Muscle of arm (tissue), 12 donors: ENCODE measurements around the gene CHMP1B. TPM values are rescaled to one million over a fixed set of nuclear protein-coding genes. Genes with fewer than 3 reads are reported as not detected.
"Not testable (repeated sequence)": the region's sequence is repeated elsewhere in the genome, so short reads cannot be mapped to it uniquely, and the experiment has no call there.

Experiments
- DNase-seq: peaks from one replicate; pipeline ENCODE4 v3.0.0-alpha.2; 2013
- polyA plus RNA-seq, 12 donors: library from polyadenylated mRNA; unstranded; fragments of 120-200 nt; gene quantifications; one replicate each; pipeline ENCODE4 v1.2.1, GENCODE V29; 2013; ENCODE audit not compliant: insufficient read length in 12 of 12

Gene CHMP1B
- polyA plus RNA-seq, 12 donors, result 21.9 to 30.5 (median 23.0) TPM; not detected in 1

- DNase-seq, result no peak
These were observed 20.6 kb upstream of the CHMP1B start for GRCh38 chr18:11830585-11830984.

- no peak for DNase-seq
These were observed 19.3 kb upstream of the CHMP1B start for GRCh38 chr18:11831921-11832320.

DNA sequence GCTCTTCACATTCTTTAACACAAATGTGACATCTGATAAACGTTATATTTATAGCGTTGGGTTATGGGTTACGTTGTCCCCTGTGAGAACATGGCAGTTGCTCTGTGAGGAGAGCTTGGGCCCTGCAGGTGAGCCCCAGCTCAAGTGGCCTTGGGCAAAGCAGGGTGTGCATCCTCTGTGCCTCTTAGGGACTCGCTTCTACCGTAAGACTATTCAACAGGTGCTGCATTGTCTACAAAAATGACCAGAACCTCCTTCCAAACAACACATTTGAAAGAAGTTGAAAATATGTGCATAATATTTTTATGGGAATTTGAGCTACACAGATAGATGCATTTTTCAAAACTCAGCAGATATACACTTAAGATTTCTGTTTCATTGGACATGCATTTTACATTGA is 16.4 kb upstream of the CHMP1B start:
- no peak for DNase-seq

DNA sequence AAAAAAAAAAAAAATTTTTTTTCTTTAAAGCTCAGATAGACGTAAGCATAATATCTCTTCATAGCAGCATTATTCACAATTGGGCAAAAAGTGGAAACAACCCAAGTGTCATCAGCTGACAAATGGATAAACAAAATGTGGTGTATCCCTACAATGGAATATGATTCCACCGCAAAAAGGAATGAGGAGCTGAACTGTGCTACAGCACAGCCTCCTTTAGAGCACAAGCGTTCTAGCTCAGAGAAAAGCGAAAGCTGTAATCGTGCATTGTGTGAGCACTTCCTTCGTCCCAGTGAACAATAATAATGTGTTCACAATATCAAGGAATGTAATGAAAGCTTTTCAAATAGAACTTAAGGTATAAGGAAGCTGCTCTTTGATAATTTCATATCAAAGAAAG is 11.7 kb upstream of the CHMP1B start:
- DNase-seq, result no peak

GRCh38 chr18:11840493-11840892 is 10.7 kb upstream of the CHMP1B start:
- no peak for DNase-seq

DNA sequence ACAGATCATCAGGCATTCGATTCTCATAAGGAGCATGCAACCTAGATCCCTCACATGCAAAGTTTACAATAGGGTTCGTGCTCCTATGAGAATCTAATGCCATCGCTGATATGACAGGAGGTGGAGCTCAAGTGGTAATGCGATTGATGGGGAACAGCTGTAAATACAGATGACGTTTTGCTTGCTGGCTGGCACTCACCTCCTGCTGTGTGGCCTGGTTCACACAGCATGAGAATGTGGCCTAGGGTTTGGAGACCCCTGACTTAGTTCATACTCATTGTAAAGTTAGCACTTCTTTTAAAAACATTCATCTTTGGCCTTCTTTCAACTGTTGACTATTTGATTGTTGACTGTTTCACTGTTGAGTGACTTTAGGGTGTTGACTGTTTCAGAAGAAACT is 8.7 kb upstream of the CHMP1B start:
- DNase-seq, result peak; percentile 7

- no peak for DNase-seq
These were observed 6.8 kb upstream of the CHMP1B start for GRCh38 chr18:11844436-11844835.

- no peak for DNase-seq
These were observed 5.6 kb upstream of the CHMP1B start for GRCh38 chr18:11845654-11846053.

DNA sequence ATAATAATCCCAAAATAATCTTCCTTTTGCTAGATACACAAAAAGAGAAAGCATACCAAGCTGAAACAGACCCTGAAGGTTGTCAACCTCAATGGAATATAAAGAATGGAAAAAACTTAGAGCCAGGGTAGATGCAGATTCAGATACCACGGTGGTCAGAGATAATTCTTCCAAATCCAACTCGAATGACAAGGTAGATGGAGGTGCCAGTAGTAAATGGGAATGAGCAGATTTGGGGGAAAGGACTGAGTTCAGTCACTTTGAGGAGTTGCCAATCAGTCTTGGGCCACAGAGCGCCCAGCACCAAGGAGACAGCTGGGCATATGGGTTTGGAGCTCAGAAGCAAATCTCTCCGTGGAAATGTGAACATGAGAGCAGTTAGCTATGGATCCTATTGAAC is 3.4 kb upstream of the CHMP1B start:
- no peak for DNase-seq

DNA sequence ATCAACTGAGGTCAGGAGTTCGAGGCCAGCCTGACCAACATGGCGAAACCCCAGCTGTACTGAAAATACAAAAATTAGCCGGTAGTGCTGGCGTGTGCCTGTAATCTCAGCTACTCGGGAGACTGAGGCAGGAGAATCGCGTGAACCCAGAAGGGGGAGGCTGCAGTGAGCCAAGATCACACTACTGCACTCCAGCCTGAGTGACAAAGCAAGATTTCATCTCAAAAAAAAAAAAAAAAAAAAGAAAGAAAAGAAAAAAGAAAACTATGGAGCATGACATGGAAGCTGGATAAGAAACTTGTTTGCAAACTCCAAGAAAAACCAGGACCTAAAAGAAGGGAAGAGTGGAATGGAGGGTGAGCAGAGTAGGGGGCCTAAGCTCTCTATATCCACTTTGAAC is 1.9 kb upstream of the CHMP1B start:
- no peak for DNase-seq

- DNase-seq, result peak; percentile 55
These were observed 1.2 kb upstream of the CHMP1B start for GRCh38 chr18:11849841-11850634.

DNA sequence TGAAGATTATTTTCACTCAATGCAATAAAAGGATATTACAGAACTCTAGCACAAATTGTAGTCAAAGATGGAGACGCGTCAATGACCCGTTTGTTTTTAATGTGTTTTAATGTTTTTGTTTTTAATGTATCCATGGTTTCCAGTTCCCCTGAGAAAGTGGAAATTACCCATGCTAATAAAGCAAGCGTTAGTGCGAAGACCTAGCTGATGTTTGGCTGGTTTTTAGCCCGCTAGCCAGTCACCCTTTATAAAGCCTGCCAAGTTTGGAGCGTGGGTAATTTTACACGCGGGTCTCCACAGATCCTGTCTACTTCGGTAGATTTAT is 430 bp upstream of the CHMP1B start:
- DNase-seq, result peak; percentile 86

DNA sequence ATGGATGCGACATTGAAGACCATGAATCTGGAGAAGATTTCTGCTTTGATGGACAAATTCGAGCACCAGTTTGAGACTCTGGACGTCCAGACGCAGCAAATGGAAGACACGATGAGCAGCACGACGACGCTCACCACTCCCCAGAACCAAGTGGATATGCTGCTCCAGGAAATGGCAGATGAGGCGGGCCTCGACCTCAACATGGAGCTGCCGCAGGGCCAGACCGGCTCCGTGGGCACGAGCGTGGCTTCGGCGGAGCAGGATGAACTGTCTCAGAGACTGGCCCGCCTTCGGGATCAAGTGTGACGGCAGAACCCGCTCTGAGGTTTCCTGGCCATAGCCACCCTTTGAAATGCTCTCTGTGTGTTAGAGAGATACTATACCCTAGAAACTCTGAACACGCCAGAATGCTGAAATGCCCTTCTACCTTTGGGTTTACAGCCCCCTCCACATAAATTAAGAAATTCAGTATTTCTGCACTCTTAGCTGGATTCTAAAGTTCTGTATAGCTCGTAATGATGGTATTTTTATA is 659 bp downstream of the CHMP1B start:
- DNase-seq, result peak; percentile 42

DNA sequence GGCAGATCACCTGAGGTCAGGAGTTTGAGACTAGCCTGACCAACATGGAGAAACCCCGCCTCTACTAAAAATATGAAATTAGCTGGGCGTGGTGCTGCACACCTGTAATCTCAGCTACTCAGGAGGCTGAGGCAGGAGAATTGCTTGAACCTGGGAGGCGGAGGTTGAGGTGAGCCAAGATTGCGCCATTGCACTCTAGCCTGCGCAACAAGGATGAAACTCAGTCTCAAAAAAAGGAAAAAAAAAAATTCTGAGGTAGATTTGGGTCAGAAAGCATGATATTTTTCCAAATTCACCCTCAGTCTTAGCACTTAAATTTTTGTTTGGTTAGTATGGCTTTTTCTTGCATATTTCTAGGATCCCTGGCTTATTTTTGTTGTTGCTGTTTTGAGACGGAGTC is 3.3 kb downstream of the CHMP1B start:
- DNase-seq, result not testable (repeated sequence)

- peak; percentile 5 for DNase-seq
These were observed 6.1 kb downstream of the CHMP1B start for GRCh38 chr18:11857177-11857887.

- no peak for DNase-seq
These were observed 8.1 kb downstream of the CHMP1B start for GRCh38 chr18:11859282-11859830.

- DNase-seq, result no peak
These were observed 8.7 kb downstream of the CHMP1B start for GRCh38 chr18:11859903-11860407.

DNA sequence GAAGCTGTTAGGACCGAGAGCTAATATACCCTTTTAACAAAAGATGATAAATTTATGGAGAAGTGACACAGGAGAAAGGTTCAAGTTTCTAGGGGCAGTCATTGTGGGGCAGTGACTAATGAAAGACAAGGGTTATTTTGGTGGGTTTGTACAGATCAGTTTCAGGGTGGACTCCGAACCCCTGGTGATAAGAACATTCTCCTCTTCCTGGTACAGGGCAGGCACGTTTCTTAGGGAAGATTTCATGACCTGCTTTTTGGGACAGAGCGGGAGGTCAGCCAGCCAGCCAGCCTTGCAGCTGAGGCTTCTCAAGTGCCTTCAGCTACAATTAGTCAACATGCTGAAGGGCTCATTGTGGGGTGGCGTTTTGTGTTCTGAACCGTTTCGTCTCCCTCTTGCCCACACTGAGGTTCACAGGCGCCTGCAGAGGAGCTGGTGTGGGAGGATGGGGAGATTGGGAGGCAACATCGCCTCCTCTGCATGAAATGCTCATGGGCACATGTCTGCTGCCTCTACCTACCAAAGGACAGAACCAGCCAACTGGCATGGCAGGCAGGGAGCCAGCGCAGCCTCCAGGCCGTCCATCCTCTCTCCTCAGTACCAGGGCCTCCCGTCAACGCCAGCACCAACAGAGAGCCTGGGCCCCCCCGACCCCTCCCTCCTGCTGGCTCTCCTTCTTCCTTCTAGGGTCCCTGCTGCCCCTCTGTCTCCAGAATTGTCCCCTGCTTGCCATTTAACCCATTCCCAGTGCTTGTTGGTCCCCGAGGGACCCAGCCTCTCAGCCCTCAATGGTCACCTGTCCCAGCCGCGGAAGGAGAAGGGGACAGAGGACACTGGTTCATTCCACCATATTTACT is 9.6 kb downstream of the CHMP1B start:
- no peak for DNase-seq

DNA sequence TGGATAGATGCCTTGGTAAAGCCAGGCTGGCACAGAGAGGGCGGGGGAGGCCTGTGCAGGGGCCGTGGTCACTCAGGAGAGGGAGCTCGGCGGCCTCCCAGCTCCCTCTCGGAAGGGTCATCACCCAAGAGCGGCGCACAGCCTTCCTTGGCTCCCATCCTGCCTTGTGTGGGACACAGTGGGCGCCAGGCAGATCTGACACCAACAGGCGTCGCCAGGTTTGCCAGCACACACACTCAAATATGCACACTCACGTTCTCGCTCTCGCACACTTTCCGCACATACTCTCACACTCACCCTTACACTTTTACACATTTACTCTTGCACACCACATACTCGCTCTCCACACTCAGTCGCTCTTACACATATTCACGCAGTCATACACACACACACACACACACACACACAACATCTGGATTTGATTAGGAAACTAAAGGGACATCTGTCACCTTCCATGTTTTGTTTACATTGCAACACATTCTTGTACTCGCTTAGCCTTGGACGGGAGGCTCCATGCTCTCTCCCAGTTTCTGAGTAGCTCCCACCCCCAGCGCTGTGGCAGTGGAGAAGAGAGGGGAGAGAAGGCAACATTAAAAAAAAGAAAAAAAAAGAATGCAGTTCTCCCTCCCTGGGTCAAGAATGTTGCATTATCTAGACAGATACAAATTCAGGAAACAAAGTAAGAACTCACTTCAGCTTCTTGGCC is 10.5 kb downstream of the CHMP1B start:
- DNase-seq, result no peak

DNA sequence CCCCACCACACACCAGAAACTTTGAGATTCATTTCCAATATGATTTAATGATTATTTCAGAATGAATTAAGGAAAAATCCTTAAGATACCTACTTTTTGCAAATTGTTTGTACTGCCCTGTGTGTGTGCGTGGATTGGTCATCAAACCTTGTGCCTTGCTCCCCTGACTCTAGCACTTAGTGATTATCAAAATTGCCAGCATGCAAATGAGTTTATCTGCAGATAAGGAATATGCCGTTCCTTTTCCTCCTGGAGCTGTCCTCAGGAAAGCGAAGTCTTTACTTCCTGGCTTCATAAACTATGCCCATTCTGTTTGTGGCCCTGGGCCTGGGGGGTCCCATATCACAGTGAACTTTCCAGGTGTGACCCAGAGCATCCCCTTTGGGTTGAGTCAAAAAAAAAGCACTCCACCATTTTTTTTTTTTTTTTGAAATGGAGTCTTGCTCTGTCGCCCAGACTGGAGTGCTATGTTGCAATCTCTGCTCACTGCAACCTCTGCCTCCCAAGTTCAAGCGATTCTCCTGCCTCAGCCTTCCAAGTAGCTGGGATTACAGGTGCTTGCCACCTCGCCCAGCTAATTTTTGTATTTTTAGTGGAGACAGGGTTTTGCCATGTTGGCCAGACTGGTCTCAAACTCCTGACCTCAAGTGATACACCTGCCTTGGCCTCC is 11.4 kb downstream of the CHMP1B start:
- DNase-seq, result no peak

- DNase-seq, result no peak
These were observed 13.3 kb downstream of the CHMP1B start for GRCh38 chr18:11864471-11864870.
